HG02840 (cell line): Measurements from ENCODE around the gene RIT2.

Source experiments
- ATAC-seq: cut with Tn5 transposase; IDR thresholded peaks from one replicate; pipeline ENCODE4 v1.9.1; 2021; ENCODE audit warnings: mild to moderate bottlenecking, moderate library complexity, moderate number of reproducible peaks; ENCODE audit not compliant: unreplicated experiment, low FRiP score

The RIT2 gene

DNA sequence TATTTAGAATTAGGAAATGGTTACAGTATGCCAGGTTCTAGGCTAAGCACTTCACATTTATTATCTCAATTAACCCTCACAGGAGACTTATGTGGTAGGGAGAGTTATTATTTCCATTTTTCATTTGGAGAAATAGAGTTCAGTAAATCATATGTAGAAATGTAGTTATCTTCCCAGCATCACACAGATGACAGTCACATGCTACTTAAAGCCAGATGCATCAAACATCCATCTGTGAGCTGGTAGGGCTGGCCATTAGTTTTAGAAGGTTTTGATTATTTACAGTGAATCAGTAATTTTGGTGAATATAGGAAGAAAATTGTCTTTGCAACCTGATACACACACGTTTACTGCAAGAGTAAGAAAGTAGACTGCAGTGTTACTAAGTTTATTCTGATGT, 97.9 kb downstream of the RIT2 start:
- no peak for ATAC-seq

DNA sequence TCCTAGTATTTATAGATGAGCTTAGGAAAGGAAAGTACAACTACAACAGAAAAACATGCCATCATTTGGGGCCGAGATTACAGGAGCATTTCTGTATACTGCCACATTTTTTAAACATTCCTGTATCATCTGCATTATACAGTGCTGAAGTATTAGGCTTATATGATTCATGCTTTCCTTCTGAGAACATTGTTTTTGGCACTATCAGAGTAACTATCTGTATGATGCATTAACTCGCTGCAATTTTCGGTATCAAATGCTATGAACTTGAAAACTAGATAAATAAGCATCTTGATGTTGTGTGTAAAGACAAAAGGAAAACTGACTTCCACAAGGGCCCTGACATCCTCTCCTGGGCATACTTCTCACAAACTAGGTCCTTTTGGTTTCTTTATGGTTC, 102.0 kb downstream of the RIT2 start:
- ATAC-seq = no peak

DNA sequence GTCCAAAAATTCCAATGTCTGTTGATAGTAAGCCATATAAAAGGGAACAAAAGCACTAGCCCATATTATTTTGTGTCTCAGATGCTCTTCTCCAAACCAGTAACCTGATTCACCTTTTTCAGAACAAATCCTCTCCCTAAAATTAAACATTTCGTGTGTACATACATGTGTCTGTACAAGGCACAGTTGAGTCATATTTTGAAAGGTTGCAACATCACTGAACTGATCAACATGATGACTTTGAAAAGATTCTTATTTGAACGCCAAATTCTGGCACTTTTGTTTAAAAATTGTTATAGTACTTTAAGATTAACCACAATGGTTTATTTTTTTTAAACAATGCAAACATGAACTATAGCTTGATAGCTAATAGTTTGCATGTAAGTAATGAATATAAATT, 102.5 kb downstream of the RIT2 start:
- no peak for ATAC-seq

DNA sequence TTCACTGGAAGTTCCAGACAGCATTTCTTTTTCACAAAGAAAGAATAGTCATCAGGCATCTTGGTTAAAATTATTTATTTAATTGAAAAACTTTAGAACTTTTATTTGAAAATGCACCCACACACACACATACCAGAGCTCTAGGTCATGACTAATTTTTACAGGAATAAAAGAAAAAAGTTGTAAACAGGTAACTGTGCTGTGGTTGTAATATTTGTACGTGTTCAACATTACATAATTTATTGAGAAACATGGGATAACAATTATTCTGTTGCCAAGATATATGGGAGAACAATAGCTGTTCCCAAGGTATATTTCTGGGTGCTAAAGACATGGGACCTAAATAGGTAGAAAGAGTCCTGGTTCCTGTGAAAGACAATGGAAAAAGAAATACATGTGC, 104.9 kb downstream of the RIT2 start:
- ATAC-seq = no peak

DNA sequence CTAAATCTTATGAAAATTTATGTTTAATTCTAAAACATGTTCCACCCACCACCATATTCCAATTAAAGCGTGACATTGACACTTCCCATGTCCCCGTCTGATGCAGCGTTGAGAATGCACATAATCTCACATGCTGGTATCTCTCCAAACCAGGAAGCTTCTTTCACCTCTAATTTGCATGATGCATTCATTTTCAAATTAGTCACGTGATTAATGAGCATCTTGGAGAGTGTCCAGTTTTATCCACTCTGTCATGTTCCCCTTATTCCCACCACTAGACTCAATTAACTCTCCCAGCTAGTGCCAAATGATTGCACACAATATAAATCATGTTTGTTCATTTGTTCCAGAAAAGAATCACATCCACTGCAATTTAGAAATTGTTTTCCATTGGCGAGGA, 105.8 kb downstream of the RIT2 start:
- ATAC-seq = no peak

DNA sequence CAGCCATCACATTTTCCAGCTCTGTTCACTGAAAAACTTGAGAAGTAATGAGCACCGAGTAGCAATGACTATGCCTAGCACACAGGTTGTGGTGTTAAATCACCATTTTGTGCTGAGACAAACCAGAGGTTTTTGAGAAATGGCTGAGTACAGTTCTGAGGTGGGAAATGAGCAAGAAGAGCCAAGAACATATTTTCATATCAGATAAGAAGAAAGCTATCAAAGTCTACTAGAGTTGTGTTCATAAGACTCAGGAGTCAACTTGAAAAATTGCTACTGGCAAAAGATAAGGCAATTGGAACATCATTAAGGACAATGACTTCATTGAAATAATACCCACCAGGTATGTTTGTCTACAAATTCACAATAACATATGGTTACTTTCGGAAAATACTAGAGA, 108.1 kb downstream of the RIT2 start:
- ATAC-seq = no peak

DNA sequence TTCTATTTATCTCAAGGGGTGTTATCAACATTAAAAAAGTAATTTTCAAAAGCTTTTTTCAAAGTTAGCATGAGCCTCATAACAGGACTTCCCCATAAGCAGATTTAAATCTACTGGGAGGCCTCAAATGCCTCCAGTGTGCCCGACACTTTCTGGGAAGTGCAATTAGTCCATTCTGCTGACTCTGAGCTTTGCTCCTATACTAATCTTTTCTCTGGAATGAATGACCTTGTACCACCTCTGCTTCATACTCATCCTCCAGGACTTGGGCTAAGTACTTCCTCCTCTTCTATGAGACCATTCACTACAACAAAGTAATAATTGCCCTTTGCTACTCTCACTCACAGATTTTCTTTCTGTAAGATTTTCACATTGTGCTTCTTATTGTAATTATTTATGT, 111.1 kb downstream of the RIT2 start:
- no peak for ATAC-seq

DNA sequence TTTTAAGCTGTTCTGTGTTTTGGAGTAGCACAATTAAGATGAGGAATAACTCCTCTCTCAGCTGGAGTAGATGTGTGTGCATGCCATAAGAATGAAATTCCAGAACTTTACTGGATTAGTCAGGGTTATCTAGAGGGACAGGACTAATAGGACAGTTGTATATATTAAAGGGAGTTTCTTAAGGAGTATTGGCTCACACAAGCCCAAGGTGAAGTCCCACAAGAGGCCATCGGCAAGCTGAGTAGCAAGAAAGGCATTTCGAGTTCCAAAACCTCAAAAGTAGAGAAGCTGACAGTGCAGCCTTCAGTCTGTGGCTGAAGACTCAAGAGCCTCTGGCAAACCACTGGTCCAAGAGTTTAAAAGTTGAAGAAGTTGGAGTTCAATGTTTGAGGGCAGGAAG, 113.7 kb downstream of the RIT2 start:
- no peak for ATAC-seq

DNA sequence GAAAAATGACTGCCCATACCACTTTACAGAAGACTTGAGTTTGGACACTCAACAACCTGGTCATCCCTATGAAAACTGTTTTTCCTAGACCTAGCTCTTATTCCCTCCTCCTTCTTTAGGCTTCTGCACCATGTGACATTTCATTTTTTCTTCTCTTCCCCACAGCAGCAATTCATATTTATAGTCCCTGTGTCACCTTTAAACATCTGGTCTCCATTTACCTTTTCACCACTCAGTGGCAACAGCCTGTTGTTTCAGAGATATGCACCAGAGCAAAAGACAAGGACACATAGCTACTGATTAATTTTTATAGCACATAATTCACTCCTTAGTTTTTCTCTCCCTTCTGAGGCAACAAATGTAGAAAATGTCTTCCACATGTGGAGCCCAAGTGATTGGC, 118.7 kb downstream of the RIT2 start:
- ATAC-seq = no peak

DNA sequence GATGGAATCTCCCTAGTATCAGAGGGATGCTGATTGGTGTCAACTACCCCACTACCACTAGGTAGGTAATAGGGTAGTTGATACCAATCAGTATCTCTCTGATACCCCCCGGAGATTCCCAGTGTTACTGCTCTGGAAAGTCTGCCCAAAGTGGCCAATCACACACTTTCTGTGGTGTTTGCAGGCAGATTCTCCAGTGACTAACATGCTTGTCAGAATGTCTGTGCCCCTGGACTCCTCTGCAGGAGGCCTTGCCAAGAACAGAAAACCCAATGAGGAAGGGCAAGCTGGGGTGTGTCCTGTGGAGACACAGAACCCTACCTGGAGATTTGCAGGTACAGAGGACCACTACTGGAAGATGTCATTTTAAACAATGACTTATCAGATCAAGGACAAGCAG, 135.1 kb downstream of the RIT2 start:
- ATAC-seq = no peak

DNA sequence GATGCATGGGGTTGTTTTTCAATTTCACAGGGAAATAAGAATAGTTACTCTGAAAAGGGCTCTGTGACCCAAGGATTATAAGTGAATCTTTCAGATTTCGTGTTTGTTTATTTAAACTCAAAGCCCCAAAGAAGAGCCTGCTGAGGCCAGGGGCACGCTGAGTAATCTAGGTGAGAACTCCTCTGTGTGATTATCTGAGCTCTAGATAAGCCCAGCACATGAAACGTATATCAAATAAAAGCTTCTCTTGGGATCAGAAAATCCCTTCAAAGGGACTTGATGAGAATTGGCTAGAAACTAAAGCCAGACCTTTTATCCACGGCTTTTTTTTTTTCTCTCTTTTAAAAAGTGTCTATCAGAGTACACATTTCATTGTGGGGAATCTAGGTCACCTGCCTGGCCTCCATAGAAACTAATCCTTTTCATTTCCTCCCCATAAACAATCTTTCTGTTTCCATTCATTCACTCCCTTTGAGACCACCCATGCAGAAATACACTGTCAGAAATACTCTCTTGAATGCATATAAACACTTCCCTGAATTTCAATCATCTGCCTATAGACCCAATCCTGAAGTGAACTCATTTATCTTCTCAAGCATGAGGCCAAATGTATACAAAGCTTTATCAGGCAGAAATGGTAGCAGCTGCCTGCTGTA, 137.4 kb downstream of the RIT2 start:
- ATAC-seq = no peak

DNA sequence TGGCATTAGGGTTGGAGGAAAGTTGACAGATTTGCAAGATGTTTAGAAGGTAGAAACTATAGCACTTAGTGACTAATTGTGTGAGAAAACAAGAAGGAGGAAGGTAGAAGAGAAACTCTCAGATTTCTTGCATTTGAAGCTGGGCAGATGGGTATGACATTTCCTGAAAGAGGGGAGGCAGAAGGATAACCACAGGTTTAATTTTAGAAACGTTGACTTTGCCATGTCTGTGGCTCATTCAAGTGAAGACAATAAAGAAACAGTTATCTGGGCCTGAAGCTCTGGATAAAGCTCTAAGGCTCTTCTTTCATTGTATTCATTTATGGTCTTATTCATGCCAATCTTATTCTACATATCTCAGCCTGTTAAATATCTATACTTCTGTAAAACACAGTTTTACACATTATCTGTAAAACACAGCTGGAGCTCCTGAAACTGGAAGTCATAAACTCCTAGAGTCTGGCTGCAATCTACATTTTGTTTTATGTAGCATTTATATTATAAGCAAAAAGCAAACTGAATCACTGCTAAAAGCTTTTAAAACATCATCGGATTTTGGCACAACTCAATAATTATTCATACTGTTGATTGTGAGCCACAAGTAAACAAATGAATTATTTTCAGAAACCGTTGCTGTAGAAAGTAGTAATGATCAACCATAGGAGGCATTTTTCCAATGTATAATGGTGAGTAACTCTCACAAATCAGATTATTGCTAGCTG, 138.5 kb downstream of the RIT2 start:
- no peak for ATAC-seq

DNA sequence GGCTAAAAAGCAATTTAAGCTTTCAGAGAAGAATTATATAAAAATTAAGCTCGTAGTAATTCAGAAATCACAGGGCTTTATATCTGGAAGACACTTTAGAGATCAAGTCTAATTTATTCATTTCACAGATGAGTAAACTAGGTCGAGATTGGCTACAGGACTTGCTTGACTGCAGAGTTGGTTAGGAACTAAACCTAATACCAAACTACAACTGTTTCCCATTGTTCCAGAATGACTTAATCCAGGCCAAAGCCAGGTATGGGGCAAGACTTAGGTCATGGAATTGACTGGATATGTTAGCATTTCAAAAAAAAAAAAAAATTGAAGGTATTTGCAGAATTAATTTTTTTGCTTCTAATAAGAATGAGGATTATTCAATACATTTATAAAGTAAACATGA, 146.1 kb downstream of the RIT2 start:
- no peak for ATAC-seq

DNA sequence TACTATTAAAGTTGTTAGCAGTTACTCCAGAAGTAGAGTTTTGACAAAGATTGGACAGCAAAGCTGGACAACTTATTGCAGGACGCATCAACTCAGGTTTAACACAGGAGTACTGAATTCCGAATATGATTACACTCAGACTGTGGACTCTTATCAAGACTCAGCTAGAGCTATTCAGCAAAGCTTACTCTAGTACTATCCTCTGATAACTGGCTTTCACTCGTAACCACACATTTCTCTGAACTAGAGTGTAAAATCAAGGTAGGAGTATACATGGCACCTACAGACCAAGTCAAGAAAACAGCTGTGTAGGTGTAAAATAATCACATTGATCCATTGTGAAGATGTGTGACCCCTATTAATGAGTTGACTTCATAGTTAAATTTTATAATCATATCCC, 154.2 kb downstream of the RIT2 start:
- ATAC-seq = no peak

DNA sequence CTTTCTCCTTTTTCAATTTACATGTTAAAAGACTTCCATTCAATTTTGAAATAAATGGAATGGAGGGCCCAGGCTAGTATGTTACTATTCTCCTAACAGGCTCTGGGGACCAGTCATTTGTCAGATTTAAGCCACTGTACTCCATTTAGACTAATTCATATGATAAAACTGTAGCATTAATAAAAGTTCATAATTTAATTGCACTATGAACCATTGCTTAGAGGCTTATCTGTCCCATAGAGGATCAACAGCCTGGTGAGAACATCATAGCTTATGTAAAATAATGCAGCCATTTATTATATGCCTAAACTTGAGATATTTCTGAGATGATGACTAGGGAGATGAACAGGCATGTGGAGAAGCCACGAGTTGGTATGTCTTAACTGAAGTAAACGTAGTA, 156.0 kb downstream of the RIT2 start:
- no peak for ATAC-seq

DNA sequence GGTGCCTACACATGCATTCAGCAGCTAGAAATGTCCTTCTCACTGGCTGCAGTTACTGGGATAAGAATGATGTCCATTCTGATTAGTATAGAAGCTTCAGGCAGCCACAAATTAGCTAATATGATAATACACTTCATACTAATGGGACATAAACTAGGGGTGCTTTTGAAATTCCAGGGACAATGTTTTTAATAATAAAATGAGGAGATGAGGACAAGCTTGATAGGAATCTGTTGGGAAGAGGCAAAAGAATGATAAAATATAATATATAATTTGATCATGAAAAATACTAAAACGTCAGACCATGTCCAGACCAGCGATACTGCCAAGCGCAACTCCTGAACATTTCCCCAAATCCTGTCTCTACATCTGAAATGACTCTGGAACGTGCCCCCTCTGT, 157.1 kb downstream of the RIT2 start:
- no peak for ATAC-seq

DNA sequence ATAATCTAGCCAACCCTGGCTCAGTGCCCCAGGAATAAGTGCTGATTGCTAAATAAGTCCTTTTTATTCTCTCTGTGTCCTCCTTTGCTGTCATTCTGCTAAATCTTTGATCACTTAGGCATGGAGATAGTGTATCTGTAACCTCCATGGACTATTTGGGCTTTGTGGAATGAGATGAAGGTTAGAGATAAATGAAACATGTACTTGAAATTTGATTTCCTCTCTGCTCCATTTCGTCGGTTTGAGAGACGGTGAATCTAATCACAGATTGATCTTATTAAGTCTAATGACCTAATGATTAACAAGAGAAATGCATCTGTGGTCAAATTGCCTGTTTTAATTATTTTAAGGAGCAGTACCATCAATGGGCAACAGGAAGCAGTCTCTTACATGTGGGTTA, 159.2 kb downstream of the RIT2 start:
- no peak for ATAC-seq

DNA sequence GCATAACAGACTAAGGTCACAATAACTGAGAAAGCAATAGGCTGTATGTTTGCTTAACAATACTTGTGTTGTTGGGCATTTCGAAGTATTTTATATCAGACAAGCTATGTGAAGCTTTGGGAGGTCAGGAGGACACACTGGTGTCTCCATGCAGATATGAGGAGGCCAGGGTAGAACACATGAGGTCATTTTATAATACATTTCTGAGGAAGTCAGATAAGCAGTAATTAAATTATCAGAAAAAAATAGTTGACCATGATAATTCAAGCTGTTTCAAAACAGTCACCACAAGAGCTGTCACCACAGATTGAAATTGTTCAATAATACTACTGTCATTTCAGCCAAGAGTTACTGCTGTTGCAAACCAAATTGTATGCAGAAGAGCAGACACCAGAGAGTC, 160.6 kb downstream of the RIT2 start:
- no peak for ATAC-seq

DNA sequence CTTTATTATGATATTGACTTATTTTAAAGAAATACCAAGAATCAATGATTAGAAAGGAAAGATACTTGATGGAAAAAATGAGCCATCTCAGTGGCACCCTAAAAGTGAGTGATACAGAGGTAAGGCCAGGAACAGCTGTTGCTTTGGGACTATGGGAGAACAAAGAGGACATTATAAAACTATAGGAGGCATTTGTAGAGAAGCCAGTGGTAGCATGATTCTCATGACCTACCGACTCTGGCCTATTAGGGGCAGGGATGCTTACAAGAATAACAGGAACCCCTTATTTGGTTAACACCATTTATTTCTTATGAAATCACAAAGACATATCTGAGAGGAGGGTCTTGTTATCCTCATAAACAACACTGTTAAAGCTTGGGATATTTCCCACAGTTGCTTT, 162.2 kb downstream of the RIT2 start:
- ATAC-seq = no peak

DNA sequence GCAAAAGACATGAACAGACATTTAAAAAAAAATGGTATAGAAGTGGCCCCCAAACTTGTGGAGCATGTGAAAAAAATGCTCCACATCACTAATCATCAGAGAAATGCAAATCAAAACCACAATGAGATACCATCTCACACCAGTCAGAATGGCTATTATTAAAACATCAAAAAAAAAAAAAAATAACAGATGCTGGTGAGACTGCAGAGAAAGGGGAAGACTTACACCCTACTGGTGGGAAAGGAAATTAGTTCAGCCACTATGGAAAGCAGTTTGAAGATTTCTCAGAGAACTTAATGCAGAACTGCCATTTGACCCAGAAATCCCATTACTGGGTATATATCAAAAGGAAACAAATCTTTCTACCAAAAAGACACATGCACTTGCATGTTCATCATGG, 164.8 kb downstream of the RIT2 start:
- ATAC-seq = no peak

DNA sequence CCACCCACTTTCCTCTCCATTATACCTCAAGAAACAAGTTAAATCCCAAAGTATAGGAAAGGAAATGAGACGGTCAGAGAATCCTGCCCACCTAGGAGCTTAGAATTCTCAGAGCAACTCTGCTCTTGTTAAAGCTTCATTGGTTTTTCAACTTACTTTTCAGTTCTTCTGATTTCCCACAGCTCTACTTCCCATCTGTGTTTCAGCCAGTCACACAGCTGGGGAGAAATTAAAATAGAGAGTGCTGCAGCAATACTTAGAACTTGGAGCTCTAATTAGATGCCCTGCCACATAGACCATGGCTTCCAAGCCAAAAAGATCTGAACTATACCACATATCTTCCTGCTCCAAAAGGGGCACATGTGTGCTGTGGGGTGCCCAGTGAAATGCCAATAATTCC, 166.7 kb downstream of the RIT2 start:
- ATAC-seq = no peak

DNA sequence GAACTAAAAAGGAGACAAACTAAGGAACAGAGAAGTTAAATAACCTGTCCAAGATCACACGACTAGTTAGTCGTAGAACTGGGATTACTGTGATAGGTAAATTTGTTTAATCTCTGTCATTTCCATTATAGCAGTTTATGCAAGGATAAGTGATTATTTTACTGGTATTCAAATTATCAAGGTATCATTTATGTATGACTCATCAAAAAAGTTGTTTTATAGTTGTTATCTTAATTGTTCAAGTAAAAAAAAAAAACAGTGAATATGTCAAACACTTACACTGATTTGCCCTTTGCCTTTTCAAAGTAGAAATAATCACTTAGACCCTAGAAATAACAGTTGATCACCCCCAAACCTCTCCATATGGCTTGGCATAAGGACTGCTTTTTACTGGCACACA, 173.6 kb downstream of the RIT2 start:
- ATAC-seq = no peak

DNA sequence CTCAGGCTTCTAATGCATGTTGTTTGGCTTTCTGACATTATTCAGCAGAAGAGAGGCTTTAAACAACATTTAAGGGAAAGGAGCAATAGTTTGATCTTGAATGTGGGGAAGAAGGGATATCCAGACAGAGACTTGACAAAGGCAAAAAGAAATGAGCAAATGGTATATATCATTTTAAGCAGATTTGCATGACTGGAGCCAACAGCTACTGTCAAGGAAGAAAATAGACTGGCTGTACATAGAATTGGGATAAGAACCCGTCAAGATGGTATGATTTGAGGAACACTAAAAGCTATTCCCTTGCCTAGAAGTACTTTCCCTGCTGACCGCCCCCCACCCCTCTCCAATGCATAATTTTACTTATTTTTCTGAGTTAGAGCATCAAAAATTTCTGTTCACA, 174.5 kb downstream of the RIT2 start:
- no peak for ATAC-seq
